ENCODE data around the gene HOXA4.

HOXA4 gene

GRCh38 chr7:27124096-27124901 is 6.3 kb downstream of the HOXA4 start:
- Histone ChIP-seq H3K9ac (ENCODE audit: low read length) (no peak overlapping the region), H3K4me3 (ENCODE audit: low read length) (no peak overlapping the region), H3K36me3 (replicated peaks; ENCODE audit: insufficient read depth, low read length) (no peaks in the 10 kb centered on the region), H3K79me2 (ENCODE audit: low read length) (no peaks in the 10 kb centered on the region), H3F3A (ENCODE audit: insufficient read depth, low read length) (no peaks in the 10 kb centered on the region), H3K4me2 (ENCODE audit: low read depth, low read length) (no peak overlapping the region), H4K20me1 (ENCODE audit: insufficient read depth, low read length) (no peaks in the 10 kb centered on the region), H3K27ac (ENCODE audit: low read length) (no peak overlapping the region), H3K4me1 (ENCODE audit: low read length) (no peaks in the 10 kb centered on the region), H3K9me2 (replicated peaks; ENCODE audit: insufficient read depth, low read length) (no peaks in the 10 kb centered on the region), H2AFZ (ENCODE audit: low read length) (no peak overlapping the region), H3K9me3 (replicated peaks; ENCODE audit: insufficient read depth, low read length) (no peaks in the 10 kb centered on the region), H3K27me3 (replicated peaks; ENCODE audit: insufficient read depth, low read length) (peaks cover 6% of the 10 kb centered on the region; the same call in 1 of the 2 replicates)
- TF ChIP-seq EZH2phosphoT487 (IDR thresholded peaks at IDR 0.05; ENCODE audit: low read length) (no peak), EZH2 (optimal IDR thresholded peaks at IDR 0.05; ENCODE audit: low read depth, low read length) (no peak), CTCF (IDR thresholded peaks at IDR 0.05; ENCODE audit: low read length) (no peak)
- DNase-seq, result no peak

- Histone ChIP-seq H3K9ac (ENCODE audit: low read length) (no peak overlapping the region), H2AFZ (ENCODE audit: low read length) (no peak overlapping the region), H3K4me3 (ENCODE audit: low read length) (no peak overlapping the region)
Measured at GRCh38 chr7:27123477-27124053, 7.0 kb downstream of the HOXA4 start.

GRCh38 chr7:27123007-27123476 is 7.5 kb downstream of the HOXA4 start:
- Histone ChIP-seq H3K36me3 (replicated peaks; ENCODE audit: insufficient read depth, low read length) (no peaks in the 10 kb centered on the region), H3K4me3 (ENCODE audit: low read length) (no peak overlapping the region), H3F3A (ENCODE audit: insufficient read depth, low read length) (no peaks in the 10 kb centered on the region), H2AFZ (ENCODE audit: low read length) (no peak overlapping the region), H4K20me1 (ENCODE audit: insufficient read depth, low read length) (no peaks in the 10 kb centered on the region), H3K79me2 (ENCODE audit: low read length) (no peaks in the 10 kb centered on the region), H3K4me1 (ENCODE audit: low read length) (no peaks in the 10 kb centered on the region), H3K9me2 (replicated peaks; ENCODE audit: insufficient read depth, low read length) (no peaks in the 10 kb centered on the region), H3K9me3 (replicated peaks; ENCODE audit: insufficient read depth, low read length) (no peaks in the 10 kb centered on the region), H3K27me3 (replicated peaks; ENCODE audit: insufficient read depth, low read length) (peaks cover 6% of the 10 kb centered on the region; the same call in 1 of the 2 replicates), H3K9ac (ENCODE audit: low read length) (no peak overlapping the region), H3K4me2 (ENCODE audit: low read depth, low read length) (no peak overlapping the region), H3K27ac (ENCODE audit: low read length) (no peak overlapping the region)
- no peak for DNase-seq
- TF ChIP-seq EZH2phosphoT487 (IDR thresholded peaks at IDR 0.05; ENCODE audit: low read length), result no peak
- TF ChIP-seq CTCF (IDR thresholded peaks at IDR 0.05; ENCODE audit: low read length), result no peak
- no peak for TF ChIP-seq EZH2 (optimal IDR thresholded peaks at IDR 0.05; ENCODE audit: low read depth, low read length)

More at GRCh38 chr7:27123477-27124053, 7.0 kb downstream of the HOXA4 start:
- Histone ChIP-seq H3K9me3 (replicated peaks; ENCODE audit: insufficient read depth, low read length) (no peaks in the 10 kb centered on the region), H3K36me3 (replicated peaks; ENCODE audit: insufficient read depth, low read length) (no peaks in the 10 kb centered on the region), H4K20me1 (ENCODE audit: insufficient read depth, low read length) (no peaks in the 10 kb centered on the region), H3K9me2 (replicated peaks; ENCODE audit: insufficient read depth, low read length) (no peaks in the 10 kb centered on the region), H3K27ac (ENCODE audit: low read length) (no peak overlapping the region), H3K4me1 (ENCODE audit: low read length) (no peaks in the 10 kb centered on the region), H3K27me3 (replicated peaks; ENCODE audit: insufficient read depth, low read length) (peaks cover 6% of the 10 kb centered on the region; the same call in 1 of the 2 replicates), H3K4me2 (ENCODE audit: low read depth, low read length) (no peak overlapping the region), H3K79me2 (ENCODE audit: low read length) (no peaks in the 10 kb centered on the region), H3F3A (ENCODE audit: insufficient read depth, low read length) (no peaks in the 10 kb centered on the region)
- TF ChIP-seq CTCF (IDR thresholded peaks at IDR 0.05; ENCODE audit: low read length), result no peak
- TF ChIP-seq EZH2phosphoT487 (IDR thresholded peaks at IDR 0.05; ENCODE audit: low read length), result no peak
- TF ChIP-seq EZH2 (optimal IDR thresholded peaks at IDR 0.05; ENCODE audit: low read depth, low read length), result no peak
- DNase-seq, result no peak
